ENCODE results near the gene MCM9. TPM values are rescaled to one million over a fixed set of nuclear protein-coding genes. Genes with fewer than 3 reads are reported as not detected.

The MCM9 gene
- total RNA-seq, 1 donor from 2014 or later = 5.5 TPM

- Histone ChIP-seq H3K27me3 (ENCODE audit: low read depth) (no peaks in the 10 kb centered on the region), H3K4me3 (peak overlapping the region; percentile 79), H3K27ac (replicated peaks) (peak overlapping the region; percentile 96), H3K4me1 (peaks cover 33% of the 10 kb centered on the region), H3K9me3 (replicated peaks) (no peaks in the 10 kb centered on the region), H3K36me3 (peaks cover 24% of the 10 kb centered on the region)
- TF ChIP-seq CTCF (IDR thresholded peaks at IDR 0.05; ENCODE audit: borderline replicate concordance) = no peak
- intact Hi-C loops (cut with micrococcal nuclease) = no loop called here
- DNase-seq = no peak
Measured at GRCh38 chr6:118935331-118935668, 341 bp upstream of the MCM9 start.

- peak overlapping the region; percentile 79 for H3K4me3 ChIP-seq
Measured at GRCh38 chr6:118933855-118934460, 1.0 kb downstream of the MCM9 start.

GRCh38 chr6:118932421-118932820, 2.5 kb downstream of the MCM9 start:
- Histone ChIP-seq H3K27me3 (ENCODE audit: low read depth) (no peaks in the 10 kb centered on the region), H3K4me3 (no peak overlapping the region), H3K4me1 (peaks cover 22% of the 10 kb centered on the region), H3K36me3 (peaks cover 51% of the 10 kb centered on the region), H3K9me3 (replicated peaks) (no peaks in the 10 kb centered on the region), H3K27ac (replicated peaks) (no peak overlapping the region)
- no peak for TF ChIP-seq CTCF (IDR thresholded peaks at IDR 0.05; ENCODE audit: borderline replicate concordance)
- no peak for DNase-seq
- intact Hi-C loops (cut with micrococcal nuclease) = no loop called here

More at GRCh38 chr6:118933855-118934460, 1.0 kb downstream of the MCM9 start:
- DNase-seq = no peak
- Histone ChIP-seq H3K27ac (replicated peaks) (peak overlapping the region; percentile 96), H3K27me3 (ENCODE audit: low read depth) (no peaks in the 10 kb centered on the region), H3K4me1 (peaks cover 22% of the 10 kb centered on the region), H3K9me3 (replicated peaks) (no peaks in the 10 kb centered on the region), H3K36me3 (peaks cover 37% of the 10 kb centered on the region)
- intact Hi-C loops (cut with micrococcal nuclease) = no loop called here
- no peak for TF ChIP-seq CTCF (IDR thresholded peaks at IDR 0.05; ENCODE audit: borderline replicate concordance)

GRCh38 chr6:118931436-118931835, 3.5 kb downstream of the MCM9 start:
- DNase-seq = no peak
- intact Hi-C loops (cut with micrococcal nuclease) = no loop called here
- H3K27me3 ChIP-seq (ENCODE audit: low read depth) = no peaks in the 10 kb centered on the region
- no peak overlapping the region for H3K27ac ChIP-seq (replicated peaks)
- no peak for TF ChIP-seq CTCF (IDR thresholded peaks at IDR 0.05; ENCODE audit: borderline replicate concordance)
- H3K4me3 ChIP-seq = no peak overlapping the region
- no peaks in the 10 kb centered on the region for H3K9me3 ChIP-seq (replicated peaks)
- H3K4me1 ChIP-seq = peaks cover 22% of the 10 kb centered on the region
- peaks cover 61% of the 10 kb centered on the region for H3K36me3 ChIP-seq

GRCh38 chr6:118930680-118931079, 4.3 kb downstream of the MCM9 start:
- no peak for TF ChIP-seq CTCF (IDR thresholded peaks at IDR 0.05; ENCODE audit: borderline replicate concordance)
- H3K36me3 ChIP-seq = peaks cover 69% of the 10 kb centered on the region

More at GRCh38 chr6:118930680-118931079, 4.3 kb downstream of the MCM9 start:
- no peak for DNase-seq
- no peak overlapping the region for H3K4me3 ChIP-seq
- H3K27ac ChIP-seq (replicated peaks) = no peak overlapping the region
- H3K27me3 ChIP-seq (ENCODE audit: low read depth) = no peaks in the 10 kb centered on the region
- H3K9me3 ChIP-seq (replicated peaks) = no peaks in the 10 kb centered on the region
- peaks cover 15% of the 10 kb centered on the region for H3K4me1 ChIP-seq
- intact Hi-C loops (cut with micrococcal nuclease) = no loop called here

Data from left ventricle myocardium inferior (tissue), 1 donor.